A673 (cell line): Measurements from ENCODE around the gene STYK1.

Source experiments
- CTCF ChIP-seq: fragments of 300-800, 200-600 bp; sonication (generic); conservative IDR thresholded peaks from 2 replicates; pipeline ENCODE4 v1.5.1; 2017; ENCODE audit warnings: low read depth, mild to moderate bottlenecking, antibody characterized with exemption, low read length, moderate library complexity, mixed read lengths
- EZH2 ChIP-seq: fragments of 200-600 bp; sonication (generic); IDR thresholded peaks from 2 replicates; pipeline ENCODE4 v1.6.1; 2017; ENCODE audit warnings: borderline replicate concordance, low read depth, mild to moderate bottlenecking, mixed read lengths, antibody characterized with exemption, low read length; ENCODE audit not compliant: poor library complexity, severe bottlenecking

GRCh38 chr12:10717410-10717809 is 43.6 kb upstream of the STYK1 start:
- no peak for TF ChIP-seq CTCF
- no peak for TF ChIP-seq EZH2
